K562 (cell line): Measurements from ENCODE around the gene CTF1. TPM values are rescaled to one million over a fixed set of nuclear protein-coding genes. Genes with fewer than 3 reads are reported as not detected.

Source experiments
- CEBPZ ChIP-seq: fragments of 150-350 bp; IDR thresholded peaks from 2 replicates; pipeline ENCODE4 v1.6.1; 2014; ENCODE audit warnings: low read depth, mild to moderate bottlenecking, low read length, borderline replicate concordance
- COPS2 ChIP-seq: fragments of 450-650 bp; conservative IDR thresholded peaks from 2 replicates; pipeline ENCODE4 v1.6.1; 2016; ENCODE audit warnings: mild to moderate bottlenecking, moderate library complexity
- CREB3L1 ChIP-seq: fragments of 450-650 bp; IDR thresholded peaks from 2 replicates; pipeline ENCODE4 v1.6.1; 2014; ENCODE audit warnings: low read depth, mild to moderate bottlenecking, moderate library complexity, borderline replicate concordance
- HNRNPLL ChIP-seq: fragments of 200-400 bp; formaldehyde crosslinking; IDR thresholded peaks from 2 replicates; pipeline ENCODE4 v1.6.1; 2017; ENCODE audit warnings: low read length, low read depth, mild to moderate bottlenecking; ENCODE audit not compliant: poor library complexity, severe bottlenecking
- MNT ChIP-seq, 2 experiments: fragments of 450-650 bp; conservative IDR thresholded peaks; 2 replicates each; pipeline ENCODE4 v1.6.1; 2017; ENCODE audit warnings: mild to moderate bottlenecking in 2 of 2, moderate library complexity in 2 of 2
- NFYB ChIP-seq: IDR thresholded peaks from 2 replicates; pipeline ENCODE4 v1.6.1; 2011; ENCODE audit warnings: mild to moderate bottlenecking, moderate library complexity; ENCODE audit not compliant: insufficient read length; ENCODE audit errors: extremely low read depth
- PATZ1 ChIP-seq: fragments of 250-450 bp; sonication (Bioruptor Pico); IDR thresholded peaks from 2 replicates; pipeline ENCODE4 v1.5.0; 2020; ENCODE audit warnings: mild to moderate bottlenecking, borderline replicate concordance
- SRSF9 ChIP-seq: fragments of 200-400 bp; formaldehyde crosslinking; IDR thresholded peaks from 2 replicates; pipeline ENCODE4 v1.6.1; 2017; ENCODE audit warnings: low read depth, low read length, borderline replicate concordance
- TEAD2 ChIP-seq: fragments of 450-650 bp; IDR thresholded peaks from 2 replicates; pipeline ENCODE4 v1.6.1; 2016; ENCODE audit warnings: missing genetic modification characterization, control low read depth, missing compliant biosample characterization
- TFAM ChIP-seq: fragments of 250-450 bp; sonication (Bioruptor Pico); conservative IDR thresholded peaks from 2 replicates; pipeline ENCODE4 v1.5.0; 2021; ENCODE audit warnings: mild to moderate bottlenecking, moderate library complexity
- ZBTB43 ChIP-seq: sonication (generic); formaldehyde crosslinking; IDR thresholded peaks from 2 replicates; pipeline ENCODE4 v1.8.0; 2023; ENCODE audit warnings: mild to moderate bottlenecking, missing genetic modification reagents
- ZBTB9 ChIP-seq: fragments of 450-650 bp; formaldehyde crosslinking; IDR thresholded peaks from 2 replicates; pipeline ENCODE4 v1.4.0; 2020; ENCODE audit warnings: mild to moderate bottlenecking, moderate library complexity
- ZNF121 ChIP-seq: sonication (generic); formaldehyde crosslinking; conservative IDR thresholded peaks from 2 replicates; pipeline ENCODE4 v1.8.0; 2022; ENCODE audit warnings: missing genetic modification reagents
- ZNF408 ChIP-seq: fragments of 250-450 bp; sonication (Bioruptor Pico); IDR thresholded peaks from 2 replicates; pipeline ENCODE4 v1.4.0; 2020; ENCODE audit warnings: low read depth, mild to moderate bottlenecking, moderate library complexity
- polyA plus RNA-seq, 8 experiments: library from polyadenylated mRNA; depleted of rRNA in 4 of 8; stranded (reverse) in 5 of 8; unstranded in 3 of 8; fragments of >200 nt; fragmentation: Nextera tagmentation in 2 of 8; fragmentation: Illumina TruSeq in 1 of 8; extraction: Ambion mirVana in 2 of 8; extraction: Trizol in 1 of 8; gene quantifications; 2 replicates each; pipeline versions ENCODE4 v1.2.1 to v1.2.3, GENCODE V29; 2011 to 2014; ENCODE audit warnings: inconsistent platforms in 1 of 8, missing spikeins in 1 of 8
- total RNA-seq, 7 experiments: library from RNA; depleted of rRNA in 6 of 7; stranded (reverse); fragments of >200 nt in 6 of 7; fragmentation: Illumina TruSeq in 2 of 7; extraction: Trizol in 2 of 7; gene quantifications; 2 replicates each; pipeline versions ENCODE4 v1.2.1 to v1.2.3, GENCODE V29; 2011 to 2021; ENCODE audit warnings: low replicate concordance in 1 of 7

The CTF1 gene
- total and polyA plus RNA-seq, 9 of the 15 experiments (the other 6 are each of a cell fraction or from before 2014, with no cell fraction given): 0.24 to 2.5 (median 0.44) TPM

GRCh38 chr16:30893744-30894539 lies 2.5 kb upstream of the CTF1 start, which contains the start of gene BCL7C (continued):
- TF ChIP-seq CEBPZ: no peak
- no peak for TF ChIP-seq NFYB
- TF ChIP-seq COPS2: no peak
- TF ChIP-seq CREB3L1: peak; percentile 62; the same call in 1 of the 2 replicates
- peak; percentile 81; the same call in 1 of the 2 replicates for TF ChIP-seq ZBTB43 (CRISPR knock-in tag)
- TF ChIP-seq ZNF408 (CRISPR knock-in tag): no peak
- TF ChIP-seq TEAD2 (tag): no peak
- TF ChIP-seq ZNF121: no peak
- TF ChIP-seq MNT (conservative IDR thresholded peaks at IDR 0.05): peak; percentile 89 to 94
- TF ChIP-seq TFAM (CRISPR knock-in tag): no peak
- no peak for TF ChIP-seq PATZ1 (CRISPR knock-in tag)
- peak; percentile 40 for TF ChIP-seq HNRNPLL
- no peak for TF ChIP-seq SRSF9
- TF ChIP-seq ZBTB9: peak; percentile 88
